Measurements from ENCODE around the gene PCDHA8. TPM values are rescaled to one million over a fixed set of nuclear protein-coding genes. Genes with fewer than 3 reads are reported as not detected.
"Not testable (repeated sequence)": the region's sequence is repeated elsewhere in the genome, so short reads cannot be mapped to it uniquely, and the experiment has no call there.

The PCDHA8 gene
- total RNA-seq, 1 donor from 2014 or later, result 0.49 TPM

DNA sequence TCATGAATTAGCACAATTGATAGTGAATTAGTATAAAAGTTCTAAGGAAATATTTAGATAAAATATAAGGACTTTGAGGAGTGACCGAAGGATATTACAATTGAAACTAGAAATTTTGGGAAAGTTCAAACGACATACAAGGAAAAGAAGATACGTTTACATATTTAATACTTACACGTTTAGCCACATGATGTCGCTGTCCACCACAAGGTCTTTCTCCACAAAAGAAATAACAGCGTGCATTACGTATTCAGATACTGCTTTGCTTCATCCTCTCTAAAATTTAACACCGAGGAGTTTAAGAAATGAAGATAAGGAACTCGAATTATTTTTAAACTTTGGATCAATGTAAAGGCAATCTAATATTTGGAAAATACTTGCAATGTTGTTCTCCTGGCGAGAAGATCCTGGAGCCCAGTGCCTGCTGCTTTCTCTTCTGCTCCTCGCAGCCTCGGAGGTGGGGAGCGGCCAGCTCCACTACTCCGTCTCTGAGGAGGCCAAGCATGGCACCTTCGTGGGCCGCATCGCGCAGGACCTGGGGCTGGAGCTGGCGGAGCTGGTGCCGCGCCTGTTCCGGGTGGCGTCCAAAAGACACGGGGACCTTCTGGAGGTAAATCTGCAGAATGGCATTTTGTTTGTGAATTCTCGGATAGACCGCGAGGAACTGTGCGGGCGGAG is 40.0 kb upstream of the PCDHA8 start, which contains the start of gene PCDHA3:
Gene PCDHA3 (plus strand): TSS at position 242 of the 678 bp plus-strand sequence.
- Histone ChIP-seq H3K36me3 (no peaks in the 10 kb centered on the region), H3K9me3 (no peaks in the 10 kb centered on the region), H3K4me1 (no peaks in the 10 kb centered on the region), H3K4me3 (peak within 1 kb of the TSS; percentile 43), H3K27ac (no peak within 1 kb of the TSS), H3K27me3 (peaks cover 10% of the 10 kb centered on the region)
- no peak for ATAC-seq
- intact Hi-C loops (cut with DNase I), result no loop called here
- TF ChIP-seq, protein P1, sequence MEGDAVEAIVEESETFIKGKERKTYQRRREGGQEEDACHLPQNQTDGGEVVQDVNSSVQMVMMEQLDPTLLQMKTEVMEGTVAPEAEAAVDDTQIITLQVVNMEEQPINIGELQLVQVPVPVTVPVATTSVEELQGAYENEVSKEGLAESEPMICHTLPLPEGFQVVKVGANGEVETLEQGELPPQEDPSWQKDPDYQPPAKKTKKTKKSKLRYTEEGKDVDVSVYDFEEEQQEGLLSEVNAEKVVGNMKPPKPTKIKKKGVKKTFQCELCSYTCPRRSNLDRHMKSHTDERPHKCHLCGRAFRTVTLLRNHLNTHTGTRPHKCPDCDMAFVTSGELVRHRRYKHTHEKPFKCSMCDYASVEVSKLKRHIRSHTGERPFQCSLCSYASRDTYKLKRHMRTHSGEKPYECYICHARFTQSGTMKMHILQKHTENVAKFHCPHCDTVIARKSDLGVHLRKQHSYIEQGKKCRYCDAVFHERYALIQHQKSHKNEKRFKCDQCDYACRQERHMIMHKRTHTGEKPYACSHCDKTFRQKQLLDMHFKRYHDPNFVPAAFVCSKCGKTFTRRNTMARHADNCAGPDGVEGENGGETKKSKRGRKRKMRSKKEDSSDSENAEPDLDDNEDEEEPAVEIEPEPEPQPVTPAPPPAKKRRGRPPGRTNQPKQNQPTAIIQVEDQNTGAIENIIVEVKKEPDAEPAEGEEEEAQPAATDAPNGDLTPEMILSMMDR (IDR thresholded peaks at IDR 0.05), result peak; percentile 42
- no peak for DNase-seq

DNA sequence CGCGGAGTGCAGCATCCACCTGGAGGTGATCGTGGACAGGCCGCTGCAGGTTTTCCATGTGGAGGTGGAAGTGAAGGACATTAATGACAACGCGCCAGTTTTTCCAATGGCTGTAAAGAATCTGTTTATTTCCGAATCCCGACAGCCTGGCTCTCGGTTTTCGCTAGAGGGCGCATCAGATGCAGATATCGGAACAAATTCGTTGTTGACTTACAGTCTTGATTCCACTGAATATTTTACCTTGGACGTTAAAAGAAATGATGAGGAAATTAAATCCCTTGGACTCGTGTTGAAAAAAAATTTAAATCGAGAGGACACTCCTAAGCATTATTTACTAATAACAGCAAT is 39.5 kb upstream of the PCDHA8 start:
- Histone ChIP-seq H3K27ac (no peak overlapping the region), H3K36me3 (no peaks in the 10 kb centered on the region), H3K4me3 (peak overlapping the region; percentile 43), H3K27me3 (peaks cover 10% of the 10 kb centered on the region), H3K4me1 (no peaks in the 10 kb centered on the region), H3K9me3 (no peaks in the 10 kb centered on the region)
- ATAC-seq, result no peak
- TF ChIP-seq, protein P1 (IDR thresholded peaks at IDR 0.05), result peak; percentile 33
- intact Hi-C loops (cut with DNase I), result no loop called here
- no peak for DNase-seq

DNA sequence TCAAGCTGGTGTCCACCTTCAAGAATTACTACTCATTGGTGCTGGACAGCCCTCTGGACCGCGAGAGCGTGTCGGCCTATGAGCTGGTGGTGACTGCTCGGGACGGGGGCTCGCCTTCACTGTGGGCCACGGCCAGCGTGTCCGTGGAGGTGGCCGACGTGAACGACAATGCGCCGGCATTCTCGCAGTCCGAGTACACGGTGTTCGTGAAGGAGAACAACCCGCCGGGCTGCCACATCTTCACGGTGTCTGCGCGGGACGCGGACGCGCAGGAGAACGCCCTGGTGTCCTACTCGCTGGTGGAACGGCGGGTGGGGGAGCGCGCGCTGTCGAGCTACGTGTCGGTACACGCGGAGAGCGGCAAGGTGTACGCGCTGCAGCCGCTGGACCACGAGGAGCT is 38.6 kb upstream of the PCDHA8 start:
- intact Hi-C loops (cut with DNase I); ATAC-seq; H3K4me3 ChIP-seq; H3K4me1 ChIP-seq; H3K36me3 ChIP-seq; DNase-seq; H3K27ac ChIP-seq; H3K9me3 ChIP-seq: not testable (repeated sequence)
- H3K27me3 ChIP-seq, result peaks cover 10% of the 10 kb centered on the region

DNA sequence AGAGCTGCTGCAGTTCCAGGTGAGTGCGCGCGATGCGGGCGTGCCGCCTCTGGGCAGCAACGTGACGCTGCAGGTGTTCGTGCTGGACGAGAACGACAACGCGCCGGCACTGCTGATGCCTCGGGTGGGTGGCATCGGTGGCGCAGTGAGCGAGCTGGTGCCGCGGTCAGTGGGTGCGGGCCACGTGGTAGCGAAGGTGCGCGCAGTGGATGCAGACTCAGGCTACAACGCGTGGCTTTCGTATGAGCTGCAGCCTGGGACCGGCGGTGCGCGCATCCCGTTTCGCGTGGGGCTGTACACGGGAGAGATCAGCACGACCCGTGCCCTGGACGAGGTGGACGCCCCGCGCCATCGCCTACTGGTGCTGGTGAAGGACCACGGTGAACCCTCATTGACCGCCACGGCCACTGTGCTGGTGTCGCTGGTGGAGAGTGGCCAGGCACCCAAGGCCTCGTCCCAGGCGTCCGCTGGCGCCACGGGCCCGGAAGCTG is 38.2 kb upstream of the PCDHA8 start:
- no peak for ATAC-seq
- intact Hi-C loops (cut with DNase I), result no loop called here
- TF ChIP-seq, protein P1 (IDR thresholded peaks at IDR 0.05), result no peak
- Histone ChIP-seq H3K27me3 (peaks cover 10% of the 10 kb centered on the region), H3K4me3 (no peak overlapping the region), H3K4me1 (no peaks in the 10 kb centered on the region), H3K36me3 (no peaks in the 10 kb centered on the region), H3K9me3 (no peaks in the 10 kb centered on the region), H3K27ac (no peak overlapping the region)
- no peak for DNase-seq

DNA sequence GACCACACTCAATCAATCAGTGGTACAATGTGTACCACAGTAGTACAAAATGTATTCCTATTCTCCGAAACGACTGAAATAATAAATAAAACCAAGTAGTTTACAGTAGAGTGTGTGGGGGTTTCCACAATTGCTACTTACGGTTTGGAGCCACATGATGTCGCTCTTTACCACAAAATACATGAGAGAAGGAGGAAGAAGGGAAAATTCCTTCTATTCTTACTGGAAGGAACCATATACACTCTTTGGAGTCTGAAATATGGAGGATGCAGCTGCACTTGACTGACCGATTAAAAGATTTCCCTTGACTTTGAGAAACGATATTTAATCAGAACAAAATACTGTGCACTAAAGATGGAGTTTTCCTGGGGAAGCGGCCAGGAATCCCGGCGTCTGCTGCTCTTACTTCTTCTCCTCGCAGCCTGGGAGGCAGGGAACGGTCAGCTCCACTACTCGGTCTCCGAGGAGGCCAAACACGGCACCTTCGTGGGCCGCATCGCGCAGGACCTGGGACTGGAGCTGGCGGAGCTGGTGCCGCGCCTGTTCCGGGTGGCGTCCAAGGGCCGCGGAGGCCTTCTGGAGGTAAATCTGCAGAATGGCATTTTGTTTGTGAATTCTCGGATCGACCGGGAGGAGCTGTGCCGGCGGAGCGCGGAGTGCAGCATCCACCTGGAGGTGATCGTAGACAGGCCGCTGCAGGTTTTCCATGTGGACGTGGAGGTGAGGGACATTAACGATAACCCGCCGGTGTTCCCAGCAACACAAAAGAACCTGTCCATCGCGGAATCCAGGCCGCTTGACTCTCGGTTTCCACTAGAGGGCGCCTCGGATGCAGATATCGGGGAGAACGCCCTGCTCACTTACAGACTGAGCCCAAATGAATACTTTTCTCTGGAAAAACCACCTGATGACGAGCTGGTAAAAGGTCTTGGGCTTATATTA is 33.9 kb upstream of the PCDHA8 start, which contains the start of gene PCDHA4:
Gene PCDHA4 (plus strand): TSS at position 235 of the 942 bp plus-strand sequence.
- intact Hi-C loops (cut with DNase I), result no loop called here
- Histone ChIP-seq H3K27me3 (peaks cover 3% of the 10 kb centered on the region), H3K4me3 (peak within 1 kb of the TSS; percentile 46), H3K4me1 (no peaks in the 10 kb centered on the region), H3K36me3 (no peaks in the 10 kb centered on the region), H3K9me3 (no peaks in the 10 kb centered on the region), H3K27ac (no peak within 1 kb of the TSS)
- TF ChIP-seq, protein P1 (IDR thresholded peaks at IDR 0.05), result peak; percentile 45
- peak; percentile 77 for ATAC-seq
- peak; percentile 65 for DNase-seq

DNA sequence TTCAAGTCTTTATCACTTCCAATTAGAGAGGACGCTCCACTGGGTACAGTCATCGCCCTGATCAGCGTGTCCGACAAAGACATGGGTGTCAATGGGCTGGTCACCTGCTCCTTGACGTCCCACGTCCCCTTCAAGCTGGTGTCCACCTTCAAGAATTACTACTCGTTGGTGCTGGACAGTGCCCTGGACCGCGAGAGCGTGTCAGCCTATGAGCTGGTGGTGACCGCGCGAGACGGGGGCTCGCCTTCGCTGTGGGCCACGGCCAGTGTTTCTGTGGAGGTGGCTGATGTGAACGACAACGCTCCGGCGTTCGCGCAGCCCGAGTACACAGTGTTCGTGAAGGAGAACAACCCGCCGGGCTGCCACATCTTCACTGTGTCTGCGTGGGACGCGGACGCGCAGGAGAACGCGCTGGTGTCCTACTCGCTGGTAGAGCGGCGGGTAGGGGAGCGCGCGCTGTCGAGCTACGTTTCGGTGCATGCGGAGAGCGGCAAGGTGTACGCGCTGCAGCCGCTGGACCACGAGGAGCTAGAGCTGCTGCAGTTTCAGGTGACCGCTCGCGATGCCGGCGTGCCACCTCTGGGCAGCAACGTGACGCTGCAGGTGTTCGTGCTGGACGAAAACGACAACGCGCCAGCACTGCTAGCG is 32.6 kb upstream of the PCDHA8 start:
- ATAC-seq; H3K36me3 ChIP-seq; H3K27ac ChIP-seq; intact Hi-C loops (cut with DNase I); H3K9me3 ChIP-seq; H3K4me1 ChIP-seq; H3K27me3 ChIP-seq; H3K4me3 ChIP-seq: not testable (repeated sequence)
- DNase-seq, result peak; percentile 56
